ENCODE results near the gene KRTAP1-1. TPM values are rescaled to one million over a fixed set of nuclear protein-coding genes. Genes with fewer than 3 reads are reported as not detected.

The KRTAP1-1 gene
- total RNA-seq, 1 experiment from 2014 or later, result not detected

DNA sequence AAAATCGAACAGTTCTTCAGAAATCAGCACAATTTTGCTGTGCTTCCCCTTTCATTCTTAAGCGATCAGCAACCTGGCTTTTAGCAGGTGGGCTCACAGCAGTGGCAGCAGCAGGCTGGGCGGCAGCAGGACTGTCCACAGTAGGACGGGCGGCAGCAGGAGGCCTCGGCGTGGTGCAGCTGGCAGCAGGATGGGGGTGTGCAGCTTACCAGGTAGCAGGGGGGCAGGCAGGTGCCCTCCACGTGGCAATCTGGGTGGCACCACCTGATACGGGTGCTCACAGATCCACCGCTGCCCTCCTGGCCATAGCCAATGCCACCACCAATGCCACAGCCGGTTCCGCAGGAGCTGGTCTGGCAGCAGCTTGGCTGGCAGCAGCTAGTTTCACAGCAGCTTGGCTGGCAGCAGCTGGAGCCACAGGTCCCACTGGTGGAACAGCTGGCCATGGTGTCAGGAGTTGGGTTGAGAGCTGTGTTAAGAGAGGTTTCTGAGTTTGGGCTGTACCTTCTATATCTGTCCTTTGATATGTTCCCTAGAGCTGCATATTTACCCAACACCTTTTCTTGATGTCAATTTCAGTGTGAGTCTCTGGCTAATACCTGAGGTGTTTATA, 11.5 kb downstream of the KRTAP1-1 start, which contains the start of gene KRTAP1-4:
TSS of gene KRTAP1-4 (minus strand) at position 563 of the 613 bp plus-strand sequence. CDS start at position 446, 117 bp downstream.
- H3K36me3 Mint-ChIP-seq, result no peaks in the 10 kb centered on the region
- ATAC-seq, result no peak
- no peak for TF ChIP-seq CREB1 (CRISPR knock-in tag; IDR thresholded peaks at IDR 0.05)
- TF ChIP-seq, protein P1, sequence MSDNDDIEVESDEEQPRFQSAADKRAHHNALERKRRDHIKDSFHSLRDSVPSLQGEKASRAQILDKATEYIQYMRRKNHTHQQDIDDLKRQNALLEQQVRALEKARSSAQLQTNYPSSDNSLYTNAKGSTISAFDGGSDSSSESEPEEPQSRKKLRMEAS (CRISPR knock-in tag; IDR thresholded peaks at IDR 0.05), result no peak
- TF ChIP-seq TP53 (CRISPR knock-in tag; IDR thresholded peaks at IDR 0.05), result no peak
- TF ChIP-seq SMAD4 (CRISPR knock-in tag; IDR thresholded peaks at IDR 0.05), result no peak
- TF ChIP-seq SP1 (CRISPR knock-in tag; conservative IDR thresholded peaks at IDR 0.05), result no peak
- no peak for TF ChIP-seq HMGA2 (CRISPR knock-in tag; IDR thresholded peaks at IDR 0.05)
- TF ChIP-seq MXD4 (CRISPR knock-in tag; IDR thresholded peaks at IDR 0.05; ENCODE audit: borderline replicate concordance), result no peak
- TF ChIP-seq OVOL2 (CRISPR knock-in tag; IDR thresholded peaks at IDR 0.05; ENCODE audit: borderline replicate concordance), result no peak
- TF ChIP-seq SMAD3 (CRISPR knock-in tag; IDR thresholded peaks at IDR 0.05; ENCODE audit: borderline replicate concordance), result no peak
- TF ChIP-seq, protein P2, sequence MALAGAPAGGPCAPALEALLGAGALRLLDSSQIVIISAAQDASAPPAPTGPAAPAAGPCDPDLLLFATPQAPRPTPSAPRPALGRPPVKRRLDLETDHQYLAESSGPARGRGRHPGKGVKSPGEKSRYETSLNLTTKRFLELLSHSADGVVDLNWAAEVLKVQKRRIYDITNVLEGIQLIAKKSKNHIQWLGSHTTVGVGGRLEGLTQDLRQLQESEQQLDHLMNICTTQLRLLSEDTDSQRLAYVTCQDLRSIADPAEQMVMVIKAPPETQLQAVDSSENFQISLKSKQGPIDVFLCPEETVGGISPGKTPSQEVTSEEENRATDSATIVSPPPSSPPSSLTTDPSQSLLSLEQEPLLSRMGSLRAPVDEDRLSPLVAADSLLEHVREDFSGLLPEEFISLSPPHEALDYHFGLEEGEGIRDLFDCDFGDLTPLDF (CRISPR knock-in tag; IDR thresholded peaks at IDR 0.05), result no peak
- TF ChIP-seq, protein P3, sequence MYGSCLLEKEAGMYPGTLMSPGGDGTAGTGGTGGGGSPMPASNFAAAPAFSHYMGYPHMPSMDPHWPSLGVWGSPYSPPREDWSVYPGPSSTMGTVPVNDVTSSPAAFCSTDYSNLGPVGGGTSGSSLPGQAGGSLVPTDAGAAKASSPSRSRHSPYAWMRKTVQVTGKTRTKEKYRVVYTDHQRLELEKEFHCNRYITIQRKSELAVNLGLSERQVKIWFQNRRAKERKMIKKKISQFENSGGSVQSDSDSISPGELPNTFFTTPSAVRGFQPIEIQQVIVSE (CRISPR knock-in tag; IDR thresholded peaks at IDR 0.05; ENCODE audit: borderline replicate concordance), result no peak
- TF ChIP-seq ZNF121 (CRISPR knock-in tag; IDR thresholded peaks at IDR 0.05), result no peak
- no peak for DNase-seq (ENCODE audit: low spot score)
- peaks cover under 1% of the 10 kb centered on the region for H3K4me1 Mint-ChIP-seq
- CTCF ChIA-PET, result no interaction called here
- no peaks in the 10 kb centered on the region for H3K27me3 Mint-ChIP-seq (ENCODE audit: low read depth)
- H3K4me3 Mint-ChIP-seq, result no peak within 1 kb of the TSS
- no peak within 1 kb of the TSS for H3K27ac Mint-ChIP-seq
- POLR2A ChIA-PET, result no interaction called here
- H3K9me3 Mint-ChIP-seq, result no peaks in the 10 kb centered on the region

DNA sequence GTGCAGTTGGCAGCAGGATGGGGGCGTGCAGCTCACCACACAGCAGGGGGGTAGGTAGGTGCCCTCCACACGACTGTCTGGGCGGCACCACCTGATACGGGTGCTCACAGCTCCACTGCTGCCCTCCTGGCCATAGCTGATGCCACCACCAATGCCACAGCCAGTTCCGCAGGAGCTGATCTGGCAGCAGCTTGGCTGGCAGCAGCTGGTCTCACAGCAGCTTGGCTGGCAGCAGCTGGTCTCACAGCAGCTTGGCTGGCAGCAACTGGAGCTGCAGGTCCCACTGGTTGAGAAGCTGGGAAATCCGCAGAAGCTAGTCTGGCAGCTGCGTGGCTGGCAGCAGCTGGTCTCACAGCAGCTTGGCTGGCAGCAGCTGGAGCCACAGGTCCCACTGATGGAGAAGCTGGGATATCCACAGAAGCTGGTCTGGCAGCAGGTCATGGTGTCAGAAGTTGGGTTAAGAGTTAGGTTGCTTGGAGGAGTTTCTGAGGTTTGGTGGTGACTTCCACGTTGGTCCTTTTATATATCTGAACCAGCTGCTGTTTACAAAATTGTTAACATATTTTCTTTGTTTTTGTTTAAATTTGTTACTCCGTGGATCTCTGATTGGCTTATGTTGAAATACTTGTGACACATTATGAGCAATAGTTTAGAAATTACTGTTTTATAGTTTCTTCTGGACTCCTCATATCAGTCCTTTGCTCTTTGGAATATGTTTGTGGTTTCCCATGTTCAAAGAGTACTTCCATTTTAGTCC, 14.4 kb downstream of the KRTAP1-1 start, which contains the start of gene KRTAP1-5:
TSS of gene KRTAP1-5 (minus strand) at position 494 of the 757 bp plus-strand sequence. CDS start at position 441, 53 bp downstream.
- POLR2A ChIA-PET, result no interaction called here
- no peaks in the 10 kb centered on the region for H3K4me1 Mint-ChIP-seq
- no peak within 1 kb of the TSS for H3K4me3 Mint-ChIP-seq
- no peaks in the 10 kb centered on the region for H3K27me3 Mint-ChIP-seq (ENCODE audit: low read depth)
- CTCF ChIA-PET, result interaction anchor here (0.5 kb wide), 1 partner anchor 1319 kb away, joined by 3 read pairs; no protein-coding TSS in a partner anchor
- no peak within 1 kb of the TSS for H3K27ac Mint-ChIP-seq
- ATAC-seq (no peak), DNase-seq (ENCODE audit: low spot score) (no peak)
- TF ChIP-seq, protein P4, sequence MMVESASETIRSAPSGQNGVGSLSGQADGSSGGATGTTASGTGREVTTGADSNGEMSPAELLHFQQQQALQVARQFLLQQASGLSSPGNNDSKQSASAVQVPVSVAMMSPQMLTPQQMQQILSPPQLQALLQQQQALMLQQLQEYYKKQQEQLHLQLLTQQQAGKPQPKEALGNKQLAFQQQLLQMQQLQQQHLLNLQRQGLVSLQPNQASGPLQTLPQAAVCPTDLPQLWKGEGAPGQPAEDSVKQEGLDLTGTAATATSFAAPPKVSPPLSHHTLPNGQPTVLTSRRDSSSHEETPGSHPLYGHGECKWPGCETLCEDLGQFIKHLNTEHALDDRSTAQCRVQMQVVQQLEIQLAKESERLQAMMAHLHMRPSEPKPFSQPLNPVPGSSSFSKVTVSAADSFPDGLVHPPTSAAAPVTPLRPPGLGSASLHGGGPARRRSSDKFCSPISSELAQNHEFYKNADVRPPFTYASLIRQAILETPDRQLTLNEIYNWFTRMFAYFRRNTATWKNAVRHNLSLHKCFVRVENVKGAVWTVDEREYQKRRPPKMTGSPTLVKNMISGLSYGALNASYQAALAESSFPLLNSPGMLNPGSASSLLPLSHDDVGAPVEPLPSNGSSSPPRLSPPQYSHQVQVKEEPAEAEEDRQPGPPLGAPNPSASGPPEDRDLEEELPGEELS (CRISPR knock-in tag; IDR thresholded peaks at IDR 0.05), result no peak
- TF ChIP-seq, protein P5, sequence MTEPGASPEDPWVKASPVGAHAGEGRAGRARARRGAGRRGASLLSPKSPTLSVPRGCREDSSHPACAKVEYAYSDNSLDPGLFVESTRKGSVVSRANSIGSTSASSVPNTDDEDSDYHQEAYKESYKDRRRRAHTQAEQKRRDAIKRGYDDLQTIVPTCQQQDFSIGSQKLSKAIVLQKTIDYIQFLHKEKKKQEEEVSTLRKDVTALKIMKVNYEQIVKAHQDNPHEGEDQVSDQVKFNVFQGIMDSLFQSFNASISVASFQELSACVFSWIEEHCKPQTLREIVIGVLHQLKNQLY (CRISPR knock-in tag; IDR thresholded peaks at IDR 0.05), result no peak
- TF ChIP-seq JUN (CRISPR knock-in tag; IDR thresholded peaks at IDR 0.05) (no peak), ZNF416 (CRISPR knock-in tag; IDR thresholded peaks at IDR 0.05) (no peak), ZNF317 (CRISPR knock-in tag; IDR thresholded peaks at IDR 0.05; ENCODE audit: borderline replicate concordance, low read depth) (no peak), CREB1 (CRISPR knock-in tag; IDR thresholded peaks at IDR 0.05) (no peak), CREM (CRISPR knock-in tag; IDR thresholded peaks at IDR 0.05) (no peak), ESRRA (CRISPR knock-in tag; IDR thresholded peaks at IDR 0.05; ENCODE audit: borderline replicate concordance) (no peak), JAZF1 (CRISPR knock-in tag; IDR thresholded peaks at IDR 0.05) (no peak), ZNF232 (CRISPR knock-in tag; IDR thresholded peaks at IDR 0.05) (no peak)
- TF ChIP-seq, protein P6, sequence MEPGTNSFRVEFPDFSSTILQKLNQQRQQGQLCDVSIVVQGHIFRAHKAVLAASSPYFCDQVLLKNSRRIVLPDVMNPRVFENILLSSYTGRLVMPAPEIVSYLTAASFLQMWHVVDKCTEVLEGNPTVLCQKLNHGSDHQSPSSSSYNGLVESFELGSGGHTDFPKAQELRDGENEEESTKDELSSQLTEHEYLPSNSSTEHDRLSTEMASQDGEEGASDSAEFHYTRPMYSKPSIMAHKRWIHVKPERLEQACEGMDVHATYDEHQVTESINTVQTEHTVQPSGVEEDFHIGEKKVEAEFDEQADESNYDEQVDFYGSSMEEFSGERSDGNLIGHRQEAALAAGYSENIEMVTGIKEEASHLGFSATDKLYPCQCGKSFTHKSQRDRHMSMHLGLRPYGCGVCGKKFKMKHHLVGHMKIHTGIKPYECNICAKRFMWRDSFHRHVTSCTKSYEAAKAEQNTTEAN (CRISPR knock-in tag; IDR thresholded peaks at IDR 0.05), result no peak
- TF ChIP-seq, protein P7, sequence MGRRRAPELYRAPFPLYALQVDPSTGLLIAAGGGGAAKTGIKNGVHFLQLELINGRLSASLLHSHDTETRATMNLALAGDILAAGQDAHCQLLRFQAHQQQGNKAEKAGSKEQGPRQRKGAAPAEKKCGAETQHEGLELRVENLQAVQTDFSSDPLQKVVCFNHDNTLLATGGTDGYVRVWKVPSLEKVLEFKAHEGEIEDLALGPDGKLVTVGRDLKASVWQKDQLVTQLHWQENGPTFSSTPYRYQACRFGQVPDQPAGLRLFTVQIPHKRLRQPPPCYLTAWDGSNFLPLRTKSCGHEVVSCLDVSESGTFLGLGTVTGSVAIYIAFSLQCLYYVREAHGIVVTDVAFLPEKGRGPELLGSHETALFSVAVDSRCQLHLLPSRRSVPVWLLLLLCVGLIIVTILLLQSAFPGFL (CRISPR knock-in tag; IDR thresholded peaks at IDR 0.05; ENCODE audit: borderline replicate concordance), result no peak
- no peaks in the 10 kb centered on the region for H3K36me3 Mint-ChIP-seq
- H3K9me3 Mint-ChIP-seq, result peaks cover 5% of the 10 kb centered on the region; the same call in 1 of the 2 replicates
